D721Med (cell line): ENCODE data around the gene MSN.

Experiments used
- DNase-seq: peaks from one replicate; pipeline ENCODE4 v3.0.0; 2011; ENCODE audit warnings: low spot score; ENCODE audit not compliant: insufficient read length
- FAIRE-seq: peaks from 2 replicates; lab custom pipeline; 2011; peaks lifted over from hg19 to GRCh38; lab: Jason Lieb, UNC
- CTCF ChIP-seq: IDR thresholded peaks from 2 replicates; pipeline ENCODE4 v1.5.1; 2012; ENCODE audit warnings: mild to moderate bottlenecking, control low read depth; ENCODE audit not compliant: insufficient read depth; ENCODE audit errors: missing control alignments

The MSN gene

GRCh38 chrX:65697915-65698796 lies 30.7 kb downstream of the MSN start:
- DNase-seq, result no peak
- TF ChIP-seq CTCF, result no peak
- no peak for FAIRE-seq

GRCh38 chrX:65702956-65703355 lies 35.5 kb downstream of the MSN start:
- FAIRE-seq (no peak), DNase-seq (no peak)
- TF ChIP-seq CTCF, result no peak

- FAIRE-seq, result no peak
Observed at GRCh38 chrX:65705439-65705838, 38.0 kb downstream of the MSN start.

GRCh38 chrX:65706041-65706828 lies 38.8 kb downstream of the MSN start:
- no peak for DNase-seq
- no peak for FAIRE-seq

More at GRCh38 chrX:65705439-65705838, 38.0 kb downstream of the MSN start:
- no peak for DNase-seq
- no peak for TF ChIP-seq CTCF

GRCh38 chrX:65707151-65707550 lies 39.7 kb downstream of the MSN start:
- no peak for TF ChIP-seq CTCF
- DNase-seq, result no peak
- FAIRE-seq, result no peak

More at GRCh38 chrX:65706041-65706828, 38.8 kb downstream of the MSN start:
- TF ChIP-seq CTCF, result no peak

GRCh38 chrX:65712005-65712806 lies 44.8 kb downstream of the MSN start:
- no peak for DNase-seq
- no peak for FAIRE-seq
- no peak for TF ChIP-seq CTCF
